HG03558 (cell line): ENCODE measurements around the gene SLC25A30.
"Not testable (repeated sequence)": the region's sequence is repeated elsewhere in the genome, so short reads cannot be mapped to it uniquely, and the experiment has no call there.

Experiments used
- ATAC-seq: cut with Tn5 transposase; IDR thresholded peaks from one replicate; pipeline ENCODE4 v1.9.1; 2021; ENCODE audit warnings: moderate number of reproducible peaks; ENCODE audit not compliant: unreplicated experiment; ENCODE audit errors: extremely low read depth

The SLC25A30 gene

GRCh38 chr13:45433381-45433790 lies 15.2 kb upstream of the SLC25A30 start:
- ATAC-seq = no peak

- ATAC-seq = no peak
Observed at GRCh38 chr13:45432737-45433380, 14.7 kb upstream of the SLC25A30 start.

- ATAC-seq = not testable (repeated sequence)
Observed at GRCh38 chr13:45426056-45426841, 8.1 kb upstream of the SLC25A30 start.

- no peak for ATAC-seq
Observed at GRCh38 chr13:45422731-45423292, 4.6 kb upstream of the SLC25A30 start.

- no peak for ATAC-seq
Observed at GRCh38 chr13:45419945-45420344, 1.8 kb upstream of the SLC25A30 start.

GRCh38 chr13:45419389-45419788 lies 1.2 kb upstream of the SLC25A30 start:
- ATAC-seq = not testable (repeated sequence)

GRCh38 chr13:45416516-45417128 lies 1.6 kb downstream of the SLC25A30 start:
- ATAC-seq = no peak

GRCh38 chr13:45415112-45415511 lies 3.1 kb downstream of the SLC25A30 start:
- ATAC-seq = no peak

GRCh38 chr13:45413826-45414307 lies 4.3 kb downstream of the SLC25A30 start:
- ATAC-seq = no peak

GRCh38 chr13:45412274-45413049 lies 5.7 kb downstream of the SLC25A30 start:
- no peak for ATAC-seq

GRCh38 chr13:45411631-45412030 lies 6.5 kb downstream of the SLC25A30 start:
- ATAC-seq = no peak

GRCh38 chr13:45411221-45411620 lies 7.0 kb downstream of the SLC25A30 start:
- no peak for ATAC-seq

- ATAC-seq = no peak
Observed at GRCh38 chr13:45410466-45410865, 7.7 kb downstream of the SLC25A30 start.

GRCh38 chr13:45410001-45410400 lies 8.2 kb downstream of the SLC25A30 start:
- no peak for ATAC-seq

- ATAC-seq = no peak
Observed at GRCh38 chr13:45406421-45406820, 11.8 kb downstream of the SLC25A30 start.

GRCh38 chr13:45403081-45403480 lies 15.1 kb downstream of the SLC25A30 start:
- ATAC-seq = no peak

GRCh38 chr13:45402641-45403040 lies 15.5 kb downstream of the SLC25A30 start:
- ATAC-seq = no peak

- ATAC-seq = no peak
Observed at GRCh38 chr13:45401314-45401713, 16.9 kb downstream of the SLC25A30 start.

- no peak for ATAC-seq
Observed at GRCh38 chr13:45398877-45399276, 19.3 kb downstream of the SLC25A30 start.

GRCh38 chr13:45396533-45397095 lies 21.6 kb downstream of the SLC25A30 start:
- no peak for ATAC-seq
